GM18909 (cell line): ENCODE measurements around the gene STRBP.
"Not testable (repeated sequence)": the region's sequence is repeated elsewhere in the genome, so short reads cannot be mapped to it uniquely, and the experiment has no call there.

ENCODE experiments used
- ATAC-seq: cut with Tn5 transposase; IDR thresholded peaks from one replicate; pipeline ENCODE4 v1.9.1; 2021; ENCODE audit warnings: mild to moderate bottlenecking; ENCODE audit not compliant: unreplicated experiment, poor library complexity

The STRBP gene

DNA sequence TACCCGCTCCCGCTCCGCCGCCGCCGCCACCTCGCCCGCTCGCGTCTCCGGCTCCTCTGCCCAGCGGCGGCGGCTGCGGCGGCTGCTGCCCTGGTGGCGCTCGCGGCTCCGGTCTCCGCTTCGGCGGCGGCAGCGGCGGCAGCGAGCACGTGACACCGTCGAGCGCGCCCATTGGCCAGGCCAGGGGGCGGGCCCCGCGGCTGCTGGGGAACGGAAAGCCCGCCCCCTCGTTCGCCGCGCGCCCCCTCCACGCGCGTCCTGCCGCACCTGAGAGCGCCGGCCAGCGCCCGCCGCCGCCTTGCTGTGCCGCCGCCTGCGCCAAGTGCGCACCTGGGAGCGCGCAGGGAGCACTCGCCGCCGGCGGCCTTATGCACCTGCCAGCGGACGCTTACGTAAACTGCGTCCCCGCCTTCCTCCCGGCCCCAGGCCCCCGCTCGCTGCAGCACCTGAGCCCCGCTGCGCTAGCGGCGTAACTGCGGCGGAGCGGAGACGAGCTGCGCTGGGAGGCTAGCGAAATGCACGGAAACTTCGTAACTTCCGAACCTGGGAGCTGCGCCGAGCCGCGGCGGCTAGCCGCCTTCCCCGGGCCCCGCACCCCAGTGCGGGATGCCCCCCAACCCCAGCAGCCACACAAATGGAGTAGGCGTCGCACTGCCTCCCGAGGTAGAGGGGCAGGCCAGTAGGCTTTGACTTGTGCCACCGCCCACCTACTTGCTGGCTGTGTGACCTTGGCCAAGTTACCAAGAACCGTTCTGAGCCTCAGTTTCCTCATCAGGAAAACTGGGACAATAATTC is at the start of gene STRBP:
Gene STRBP (minus strand): TSS at position 122 of the 795 bp plus-strand sequence. CDS start 84,452 bp downstream, outside the sequence.
- ATAC-seq, result peak; percentile 94

DNA sequence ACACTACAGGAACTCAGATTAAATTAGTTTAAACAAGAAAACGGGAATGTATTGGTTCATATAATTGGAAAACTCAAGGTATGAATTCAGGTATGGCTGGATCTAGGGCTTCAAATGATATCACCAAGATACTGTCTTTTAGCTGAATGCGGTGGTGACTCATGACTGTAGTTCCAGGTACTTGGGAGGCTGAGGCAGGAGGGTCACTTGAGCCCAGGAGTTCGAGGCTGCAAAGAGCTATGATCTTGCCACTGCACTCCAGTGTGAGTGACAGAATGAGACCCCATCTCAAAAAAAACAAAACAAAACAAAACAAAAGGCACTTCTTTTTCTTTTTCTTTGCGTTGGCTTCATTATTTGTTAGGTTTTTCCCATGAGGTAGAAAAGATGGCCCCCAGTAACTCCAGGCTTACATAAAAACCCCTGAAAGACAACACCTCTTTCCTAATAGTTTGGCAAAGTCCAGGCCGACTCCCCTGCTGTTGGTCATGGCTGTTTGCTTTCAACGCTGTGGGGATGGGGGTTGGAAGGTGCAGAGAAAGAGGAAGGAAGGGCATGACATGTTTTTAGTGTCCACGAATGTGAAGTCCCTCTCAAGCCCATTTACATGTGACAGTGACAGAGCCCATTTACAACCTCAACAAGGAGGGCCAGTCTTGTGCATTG is 47.8 kb upstream of the STRBP start:
- ATAC-seq, result no peak

DNA sequence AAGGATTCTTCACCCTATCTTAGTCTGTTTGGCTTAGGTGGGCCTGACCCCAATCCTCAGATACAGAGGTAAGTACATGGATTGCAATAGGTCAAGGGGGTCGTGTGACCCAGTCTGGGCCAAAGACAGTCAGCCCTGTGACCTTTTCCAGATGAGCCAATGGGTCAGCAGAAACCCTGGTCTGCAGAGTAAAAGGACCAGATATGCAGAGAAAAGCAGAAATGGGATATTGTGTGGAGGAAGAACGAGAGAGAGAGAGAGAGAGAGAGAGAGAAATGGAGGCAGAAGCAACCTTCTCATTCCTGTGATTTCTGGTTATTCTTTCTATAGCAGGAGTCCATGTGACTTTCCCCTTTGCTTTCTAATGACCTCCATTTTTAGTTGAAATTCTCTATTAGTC is 47.2 kb upstream of the STRBP start:
- ATAC-seq, result no peak

DNA sequence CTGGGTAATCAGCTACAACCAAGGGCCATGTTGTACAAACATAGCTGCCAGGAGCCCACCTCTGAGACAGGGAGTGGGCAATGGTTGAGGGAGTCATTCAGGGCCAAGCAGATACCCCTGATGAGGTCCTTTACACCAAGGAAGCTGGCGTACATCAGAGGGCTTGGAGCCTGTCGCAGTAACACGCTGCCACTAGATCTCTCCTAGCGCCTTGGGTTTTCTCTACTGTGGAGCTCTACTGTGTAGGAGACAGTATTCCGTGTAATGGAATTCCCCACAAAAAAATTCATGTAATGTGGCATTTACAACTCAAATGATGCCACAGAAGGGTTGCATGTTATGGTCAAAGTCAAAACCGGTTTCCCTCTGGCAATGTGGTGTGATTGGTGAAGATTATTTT is 46.2 kb upstream of the STRBP start:
- no peak for ATAC-seq

DNA sequence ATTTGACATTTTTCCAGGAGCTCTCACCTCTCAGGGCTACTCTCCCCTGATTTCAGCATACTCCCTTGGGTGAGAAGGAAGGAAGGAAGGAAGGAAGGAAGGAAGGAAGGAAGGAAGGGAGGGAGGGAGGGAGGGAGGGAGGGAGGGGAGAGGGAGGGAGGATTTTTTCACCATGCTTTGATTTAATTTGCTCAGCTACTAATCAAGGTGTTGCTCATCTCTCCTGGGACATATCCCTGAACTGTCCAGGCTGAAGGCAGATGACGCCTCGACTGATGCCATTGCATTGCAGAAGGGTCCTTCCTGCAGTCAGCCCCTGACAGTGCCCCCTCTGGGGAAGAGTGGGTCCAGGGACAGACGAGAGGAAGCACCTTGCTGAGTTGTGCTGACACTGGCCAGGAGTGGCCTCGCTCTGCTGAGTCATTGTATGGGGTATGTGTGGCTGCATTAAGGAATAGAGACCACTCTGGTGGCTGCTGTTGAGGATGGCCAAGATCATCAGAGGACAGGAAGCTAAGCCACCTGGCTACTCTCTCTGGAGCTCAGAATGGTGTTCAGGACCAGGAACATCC is 44.0 kb upstream of the STRBP start:
- ATAC-seq, result no peak

DNA sequence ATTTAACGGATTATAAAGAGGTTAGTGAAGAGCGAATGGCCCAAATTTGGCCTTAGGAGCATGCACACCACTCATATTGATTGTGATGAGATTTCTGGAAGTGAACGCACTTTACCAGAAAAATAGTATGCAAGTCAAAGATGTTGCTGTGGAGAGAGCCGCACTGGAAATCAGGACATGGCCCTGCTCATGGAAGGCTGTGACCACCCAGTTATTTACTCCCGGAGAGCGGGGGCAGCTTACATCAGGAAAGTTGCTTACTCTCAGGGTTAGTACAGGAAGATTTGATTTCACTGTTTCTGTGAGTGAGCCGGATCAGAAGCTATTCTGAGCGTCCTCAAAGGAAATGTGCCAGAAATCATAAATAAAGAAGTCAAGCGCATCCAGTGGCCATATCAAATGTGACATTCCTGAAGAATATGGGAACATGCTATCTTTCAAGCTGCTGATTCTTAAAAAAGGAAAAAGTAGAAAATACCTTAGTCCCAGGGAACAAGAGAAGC is 42.9 kb upstream of the STRBP start:
- ATAC-seq, result no peak

DNA sequence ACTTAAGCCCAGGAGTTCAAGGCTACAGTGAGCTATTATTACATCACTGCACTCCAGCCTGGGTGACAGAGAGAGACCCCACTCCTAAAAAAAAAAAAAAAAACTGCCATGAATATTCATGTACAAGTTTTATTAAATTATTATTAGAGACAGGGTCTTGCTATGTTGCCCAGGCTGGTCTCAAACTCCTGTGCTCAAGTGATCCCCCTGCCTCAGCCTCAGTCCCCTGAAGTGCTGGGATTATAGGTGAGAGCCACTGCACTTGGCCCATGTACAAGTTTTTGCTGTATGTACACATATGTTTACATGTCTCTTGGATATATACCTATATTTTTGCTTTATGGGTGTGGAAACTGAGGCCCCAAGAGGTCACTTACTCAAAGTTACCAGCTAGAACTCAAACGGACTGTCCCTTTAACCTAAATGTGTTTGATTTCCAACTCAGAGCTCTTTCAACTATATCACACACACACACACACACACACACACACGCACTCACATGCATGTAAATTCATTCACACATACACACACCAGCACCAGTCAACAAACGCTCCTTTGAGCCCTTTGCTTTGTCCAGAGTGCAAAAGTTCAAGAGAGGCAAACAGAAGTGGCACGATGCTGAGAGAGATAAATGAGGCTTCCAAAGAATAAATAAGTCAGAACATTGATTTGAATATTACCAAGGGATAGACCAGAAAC is 42.3 kb upstream of the STRBP start:
- no peak for ATAC-seq

DNA sequence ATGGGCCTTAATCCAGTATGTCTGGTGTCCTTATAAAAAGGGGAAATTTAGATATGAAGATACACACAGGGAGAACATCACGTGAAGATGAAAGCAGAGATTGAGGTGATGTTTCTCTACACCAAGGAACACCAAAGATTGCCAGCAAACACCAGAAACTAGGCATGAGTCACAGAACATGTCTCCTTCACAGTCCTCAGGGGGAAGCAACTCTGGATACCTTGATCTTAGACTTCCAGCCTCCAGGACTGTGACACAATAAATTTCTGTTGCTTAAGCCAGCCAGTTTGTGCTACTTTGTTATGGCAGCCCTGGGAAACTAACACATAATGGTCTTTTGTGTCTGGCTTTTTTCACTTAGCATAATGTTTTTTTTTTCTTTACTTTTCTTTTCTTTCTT is 41.2 kb upstream of the STRBP start:
- no peak for ATAC-seq

DNA sequence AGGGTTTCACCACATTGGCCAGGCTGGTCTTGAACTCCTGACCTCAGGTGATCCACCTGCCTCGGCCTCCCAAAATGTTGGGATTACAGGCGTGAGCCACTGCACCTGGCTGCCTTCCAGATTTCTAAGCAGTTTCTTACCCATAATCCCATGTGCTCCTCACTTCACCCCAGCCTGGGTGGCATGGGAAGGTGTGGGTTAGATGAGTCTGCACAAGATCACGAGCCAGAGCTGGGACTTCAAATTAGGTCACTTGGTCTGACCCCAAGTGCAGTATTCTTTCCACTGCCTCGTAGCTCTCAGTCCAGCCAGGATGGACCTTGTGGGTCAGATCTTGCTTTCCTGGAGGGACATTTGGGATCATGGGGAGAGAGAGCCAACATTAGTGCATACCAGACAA is 37.5 kb upstream of the STRBP start:
- ATAC-seq, result no peak

DNA sequence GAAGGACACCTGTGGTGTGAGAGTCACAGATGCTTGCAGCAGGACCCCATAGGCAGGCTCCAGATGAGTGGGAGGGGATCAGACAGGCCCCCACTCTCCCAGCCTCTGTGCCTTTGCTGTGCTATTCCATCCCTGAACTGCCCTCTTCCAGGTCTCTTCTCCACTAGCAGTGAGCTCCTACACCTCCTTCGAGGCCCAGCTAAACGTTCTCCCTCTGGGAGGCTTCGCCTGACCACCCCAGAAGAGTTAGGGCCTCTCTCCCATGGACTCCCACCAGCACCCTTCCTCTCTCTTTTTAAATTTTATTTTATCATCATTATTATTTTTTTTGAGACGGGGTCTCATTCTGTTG is 35.9 kb upstream of the STRBP start:
- ATAC-seq, result no peak

DNA sequence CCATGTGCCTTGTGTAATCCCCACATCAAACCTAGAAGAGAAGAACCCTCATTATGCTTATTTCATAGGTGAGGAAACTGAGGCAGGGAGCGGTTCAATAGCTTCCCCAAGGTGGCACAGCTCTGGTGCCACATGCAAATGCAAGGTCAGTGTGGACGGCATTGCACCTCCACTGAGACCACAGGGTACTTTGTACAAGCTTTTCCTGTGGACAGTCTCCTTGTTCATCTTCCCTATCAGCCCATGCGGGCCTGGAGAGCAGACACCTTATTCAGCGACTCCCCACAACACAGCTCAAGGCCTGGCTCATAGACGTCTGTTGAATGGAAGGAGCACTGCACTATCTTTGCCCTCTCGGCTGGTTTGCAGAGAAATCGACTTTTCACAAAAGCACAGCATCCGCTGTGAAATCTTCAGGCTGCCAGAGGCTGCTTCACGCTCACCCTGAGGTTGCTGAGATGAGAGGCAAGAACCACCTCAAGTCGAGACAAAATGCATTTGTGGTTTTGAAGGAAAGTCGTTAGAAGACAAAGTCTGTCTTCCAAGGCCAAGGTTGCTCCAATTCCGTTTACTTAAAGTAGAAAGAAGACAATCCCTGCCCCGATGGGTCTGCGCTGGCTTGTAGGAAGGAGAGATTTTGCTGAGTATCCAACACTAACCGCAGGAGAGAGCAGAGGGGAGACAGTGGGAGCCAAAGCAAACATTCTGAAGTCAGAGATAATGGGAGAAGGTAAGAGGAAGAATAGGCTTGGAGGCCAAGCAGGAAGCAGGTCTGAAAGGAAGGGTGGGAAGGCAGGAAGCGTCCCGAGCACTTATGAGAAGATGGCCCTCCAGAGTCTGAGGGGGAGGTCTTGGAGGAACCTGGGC is 34.2 kb upstream of the STRBP start:
- ATAC-seq, result no peak

DNA sequence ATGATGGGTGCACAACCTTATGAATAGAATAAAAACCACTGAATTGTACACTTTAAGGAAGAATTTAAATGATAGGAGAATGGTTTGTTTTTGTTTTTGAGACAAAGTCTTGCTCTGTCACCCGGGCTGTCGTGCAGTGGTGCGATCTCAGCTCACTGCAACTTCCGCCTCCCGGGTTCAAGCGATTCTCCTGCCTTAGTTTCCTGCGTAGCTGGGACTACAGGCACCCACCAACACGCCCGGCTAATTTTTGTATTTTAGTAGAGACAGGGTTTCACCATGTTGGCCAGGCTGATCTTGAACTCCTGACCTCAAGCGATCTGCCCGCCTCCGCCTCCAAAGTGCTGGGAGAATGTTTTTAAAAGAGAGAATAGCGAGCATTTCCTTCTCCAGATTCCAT is 33.5 kb upstream of the STRBP start:
- ATAC-seq, result not testable (repeated sequence)

DNA sequence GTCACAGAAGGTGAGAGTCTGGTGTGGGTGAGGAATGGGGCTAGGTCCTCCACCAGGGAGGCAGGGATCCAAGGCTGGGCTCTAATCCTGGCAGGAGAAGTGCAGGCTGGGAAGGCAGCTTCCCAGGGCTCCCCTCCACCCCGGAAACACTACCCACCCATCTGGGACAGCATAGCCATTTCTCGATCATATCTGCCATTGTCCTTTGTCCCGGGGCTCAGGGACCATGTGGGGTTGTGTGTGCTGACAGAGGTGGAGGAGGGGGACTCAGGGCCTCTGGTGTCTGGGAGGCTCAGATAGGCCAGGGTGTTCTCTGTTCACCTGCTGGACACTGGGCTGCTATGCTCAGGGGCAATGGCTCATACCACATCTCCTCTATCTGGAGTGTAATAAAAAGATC is 32.2 kb upstream of the STRBP start:
- ATAC-seq, result no peak

DNA sequence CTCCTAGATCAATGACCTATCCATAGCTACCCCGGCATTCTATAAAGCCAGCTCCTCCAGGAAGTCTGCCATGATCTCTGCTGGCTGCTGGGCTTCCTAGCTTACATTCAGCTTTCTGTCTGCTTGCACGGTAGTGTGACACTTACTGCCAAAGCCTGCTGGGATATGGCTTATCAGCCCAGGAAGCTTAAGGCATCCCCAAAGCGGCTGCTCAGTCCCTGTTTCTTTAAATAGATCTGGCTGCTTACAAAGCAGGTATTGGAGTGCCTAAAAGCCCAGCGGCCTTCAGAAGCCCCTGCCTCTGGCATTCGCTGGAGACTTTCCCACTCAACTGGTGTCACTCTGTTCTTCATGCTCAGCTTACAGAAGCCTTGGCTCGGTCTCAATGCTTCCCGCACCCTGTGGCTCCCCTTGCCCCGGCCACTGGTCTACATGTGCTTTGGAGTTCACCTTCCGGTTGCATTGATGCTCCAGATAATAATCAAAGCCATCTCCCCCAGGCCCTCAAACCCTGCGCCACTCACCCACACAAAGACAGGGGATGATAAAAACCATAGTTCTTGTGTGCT is 31.3 kb upstream of the STRBP start:
- no peak for ATAC-seq

DNA sequence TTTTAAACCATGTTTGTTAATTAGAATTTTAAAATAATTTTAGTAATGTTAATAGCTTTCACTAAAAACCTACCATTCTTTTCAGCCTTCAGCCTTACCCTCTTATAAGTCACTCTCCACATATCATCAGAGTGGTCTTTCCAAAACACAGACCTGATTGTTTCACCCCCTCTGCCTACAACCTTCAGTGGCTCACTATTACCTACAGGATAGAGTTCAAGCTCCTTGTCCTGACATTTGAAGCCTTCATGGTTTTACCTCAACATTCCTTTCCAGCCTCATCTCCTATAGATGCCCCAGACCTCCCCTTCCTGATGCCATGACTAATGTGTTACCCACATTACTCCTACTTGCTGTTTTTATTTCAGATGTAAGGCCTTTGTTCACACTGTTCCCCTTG is 27.8 kb upstream of the STRBP start:
- ATAC-seq, result no peak

DNA sequence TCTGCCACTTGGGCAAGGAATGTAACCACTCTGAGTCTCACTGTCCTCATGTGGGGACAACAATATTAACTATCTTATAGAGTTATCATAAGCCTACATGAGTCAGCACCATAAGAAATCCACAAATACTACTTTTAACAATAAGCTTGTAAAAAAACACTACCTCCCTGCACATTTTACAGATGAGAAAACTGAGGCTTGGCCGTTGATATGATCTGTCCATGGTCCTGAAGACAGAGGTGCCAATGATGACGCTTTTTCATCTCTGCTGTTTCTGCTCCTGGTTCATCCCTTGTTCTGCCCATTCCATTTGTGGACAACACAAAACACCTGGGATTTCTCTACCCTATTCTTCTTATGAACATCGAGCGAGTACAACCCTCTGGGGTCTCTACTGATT is 23.4 kb upstream of the STRBP start:
- ATAC-seq, result no peak

DNA sequence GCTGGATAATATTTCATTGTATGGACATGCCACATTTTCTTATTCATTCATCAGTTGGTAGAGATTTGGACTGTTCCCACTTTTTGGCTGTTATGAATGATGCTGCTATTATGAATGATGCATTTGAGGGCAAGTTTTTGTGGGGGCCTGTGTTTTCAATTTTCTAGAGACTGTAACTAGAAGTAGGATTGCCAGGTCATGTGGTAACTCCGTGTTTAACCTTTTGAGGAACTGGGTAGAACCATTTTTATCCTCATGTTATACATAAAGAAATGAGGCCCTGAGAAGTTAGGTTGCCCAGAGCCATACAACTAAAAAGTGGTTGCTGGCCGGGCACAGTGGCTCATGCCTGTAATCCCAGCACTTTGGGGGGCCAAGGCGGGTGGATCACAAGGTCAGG is 22.4 kb upstream of the STRBP start:
- ATAC-seq, result no peak

DNA sequence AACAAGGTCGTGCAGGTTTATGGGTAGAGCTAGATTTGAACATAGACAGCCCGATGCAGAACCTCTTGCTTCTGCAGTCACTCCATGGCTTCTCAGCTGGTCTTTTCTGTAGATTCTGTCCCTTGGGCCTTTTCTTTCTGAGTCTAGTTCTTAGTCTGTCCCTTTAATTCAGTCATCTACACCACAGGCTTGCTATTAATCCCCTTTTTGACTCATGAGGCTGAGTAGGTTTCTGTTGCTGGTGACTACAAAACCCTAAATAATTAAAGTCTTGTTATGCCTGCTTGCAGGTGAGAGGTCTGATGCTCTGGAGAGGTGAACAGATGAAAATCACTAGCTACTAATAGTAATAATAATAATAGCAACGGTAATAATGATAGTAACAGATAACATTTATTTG is 19.3 kb upstream of the STRBP start:
- ATAC-seq, result no peak

DNA sequence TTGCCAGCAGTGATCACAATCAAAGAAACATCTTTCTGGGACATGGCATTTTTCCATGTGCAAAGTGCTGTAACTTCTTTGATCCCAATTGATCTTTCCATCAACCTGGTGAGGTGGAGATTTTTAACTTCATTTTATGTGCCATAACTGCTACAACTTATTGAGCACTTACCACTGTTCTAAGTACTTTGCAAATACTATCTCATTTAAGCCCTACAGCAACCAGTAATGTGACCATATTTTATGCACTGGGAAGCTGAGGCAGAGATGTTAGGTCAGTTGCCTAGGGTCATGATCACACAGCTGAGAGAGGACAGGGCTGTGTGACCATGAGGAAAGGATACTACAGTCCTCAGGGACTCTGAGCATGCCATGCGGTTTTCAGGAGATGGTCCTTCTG is 17.9 kb upstream of the STRBP start:
- no peak for ATAC-seq

DNA sequence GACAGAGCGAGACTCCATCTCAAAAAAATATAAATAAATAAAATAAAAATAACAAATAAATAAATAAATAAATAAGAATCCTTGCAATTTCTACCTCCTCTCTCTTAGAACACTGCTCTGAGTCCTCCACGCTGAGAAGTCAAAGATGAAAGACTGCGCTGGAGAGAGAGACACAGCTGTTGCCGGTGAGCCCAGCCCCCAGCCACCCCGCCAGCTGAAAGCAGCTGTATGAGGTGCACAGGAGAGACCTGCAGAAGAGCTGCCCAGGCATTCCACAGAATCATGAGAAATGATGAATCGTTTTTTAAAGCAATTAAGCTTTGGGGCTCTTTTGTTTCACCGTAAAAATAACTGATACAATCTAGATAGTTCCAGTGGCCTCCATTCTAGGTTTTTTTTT is 16.3 kb upstream of the STRBP start:
- ATAC-seq, result no peak
